Lung (tissue), 12 donors: ENCODE results near the gene LTF. TPM values are rescaled to one million over a fixed set of nuclear protein-coding genes. Genes with fewer than 3 reads are reported as not detected.

Source experiments
- ATAC-seq: fragments of 200-7000 bp; cut with Tn5 transposase; one replicate; pipeline ENCODE4 v1.9.1; 2020; ENCODE audit warnings: moderate number of reproducible peaks; ENCODE audit not compliant: insufficient read depth, low FRiP score
- DNase-seq, 3 donors: peaks; one replicate each; pipeline ENCODE4 v3.0.0-alpha.2; 2013 to 2017
- H3K27ac ChIP-seq, 2 donors: one replicate each; pipeline ENCODE4 v1.5.1; 2013; ENCODE audit warnings: mild to moderate bottlenecking in 2 of 2, moderate library complexity in 2 of 2, control low read depth in 1 of 2, inconsistent platforms in 1 of 2, low read depth in 1 of 2, low read length in 1 of 2
- H3K27me3 ChIP-seq, 3 donors: one replicate each; pipeline ENCODE4 v1.5.1; 2013; ENCODE audit warnings: low read length in 2 of 3; ENCODE audit not compliant: control insufficient read depth in 3 of 3, insufficient read depth in 3 of 3
- H3K36me3 ChIP-seq, 4 donors: one replicate each; pipeline ENCODE4 v1.5.1; 2013; ENCODE audit warnings: low read length in 4 of 4, mild to moderate bottlenecking in 1 of 4, moderate library complexity in 1 of 4; ENCODE audit not compliant: control insufficient read depth in 4 of 4, insufficient read depth in 4 of 4
- H3K4me1 ChIP-seq, 5 donors: one replicate each; pipeline ENCODE4 v1.5.1; 2013; ENCODE audit warnings: low read length in 5 of 5, mild to moderate bottlenecking in 2 of 5, moderate library complexity in 1 of 5; ENCODE audit not compliant: control insufficient read depth in 5 of 5, insufficient read depth in 5 of 5
- H3K4me3 ChIP-seq: one replicate; pipeline ENCODE4 v1.5.1; 2013; ENCODE audit warnings: mild to moderate bottlenecking, control low read depth, moderate library complexity
- H3K9ac ChIP-seq, 2 donors: one replicate each; pipeline ENCODE4 v1.5.1; 2013; ENCODE audit warnings: low read length in 2 of 2, control low read depth in 1 of 2; ENCODE audit not compliant: insufficient read depth in 1 of 2
- H3K9me3 ChIP-seq, 4 donors: one replicate each; pipeline ENCODE4 v1.5.1; 2013; ENCODE audit warnings: low read length in 3 of 4, mild to moderate bottlenecking in 1 of 4, moderate library complexity in 1 of 4; ENCODE audit not compliant: control insufficient read depth in 4 of 4, insufficient read depth in 3 of 4
- CTCF ChIP-seq: IDR thresholded peaks from 2 replicates; pipeline ENCODE4 v1.5.1; 2012; ENCODE audit warnings: mild to moderate bottlenecking; ENCODE audit errors: control extremely low read depth, extremely low read depth
- WGBS, 2 donors: extraction: QIAGEN DNeasy Blood & Tissue Kit; methylation state at CpG; one replicate each; pipeline ENCODE4 v1.1.7; 2013; 5-methylcytosine and 5-hydroxymethylcytosine counted together
- polyA plus RNA-seq, 2 donors: library from polyadenylated mRNA; stranded (reverse); fragments of 200-250 nt; gene quantifications; one replicate each; pipeline ENCODE4 v1.2.1, GENCODE V29; 2013
- total RNA-seq, 2 donors: library from RNA; depleted of rRNA in 1 of 2; stranded (reverse); fragments of >200 nt in 1 of 2; gene quantifications; one replicate each; pipeline ENCODE4 v1.2.1, GENCODE V29; 2014 to 2021
- donor health status: control.
- donor health status: control.
- donor health status: Bipolar disorder and iron deficiency.
- donor health status: healthy.
- donor health status: DM: yes; HTN: yes; CAD: no.

LTF gene
- total and polyA plus RNA-seq, 4 donors, result 12.9 to 188 (median 101) TPM

DNA sequence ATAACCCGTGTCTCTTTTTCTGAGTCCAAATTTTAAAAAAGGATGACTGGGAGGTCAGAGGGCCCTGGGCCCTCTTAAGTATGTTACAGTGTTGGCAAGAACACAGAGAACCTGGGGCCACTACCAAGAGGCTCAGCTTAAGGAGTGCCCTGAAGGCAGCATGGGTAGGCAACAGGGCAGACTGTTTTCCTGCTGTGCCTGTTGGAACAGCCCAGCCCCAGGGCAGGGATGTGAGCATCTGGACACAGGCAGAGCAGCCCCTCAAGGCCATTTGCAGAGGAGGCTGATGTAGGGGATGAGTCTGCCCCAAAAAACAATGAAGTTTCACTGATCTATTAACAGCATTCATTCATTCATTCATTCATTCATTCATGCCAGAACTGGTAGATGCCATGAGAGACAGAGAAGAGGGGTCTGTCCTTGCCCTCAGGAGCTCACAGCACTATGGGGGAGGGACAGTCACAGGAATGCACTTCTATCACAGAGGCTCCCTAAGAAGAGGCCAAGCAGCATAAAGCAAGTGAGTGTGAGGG lies 2.2 kb upstream of the LTF start:
- Histone ChIP-seq H3K27me3 (peaks cover 0 to 26% (median 21%) of the 10 kb centered on the region in 3 donors), H3K4me1 (peaks cover 0 to 18% (median 3%) of the 10 kb centered on the region in 5 donors), H3K36me3 (no peaks in the 10 kb centered on the region), H3K27ac (no peak overlapping the region), H3K4me3 (no peak overlapping the region), H3K9ac (no peak overlapping the region), H3K9me3 (no peaks in the 10 kb centered on the region)
- ATAC-seq (no peak), DNase-seq (no peak)
- 38 to 71% methylated on average over 1 of the region's 1 CpG for WGBS, 2 donors
- TF ChIP-seq CTCF, result no peak

GRCh38 chr3:46466273-46466672 lies 1.6 kb upstream of the LTF start:
- Histone ChIP-seq H3K27ac (no peak overlapping the region), H3K4me3 (no peak overlapping the region), H3K9ac (no peak overlapping the region), H3K36me3 (no peaks in the 10 kb centered on the region), H3K9me3 (no peaks in the 10 kb centered on the region), H3K4me1 (peaks cover 0 to 18% (median 3%) of the 10 kb centered on the region in 5 donors), H3K27me3 (peaks cover 0 to 26% (median 21%) of the 10 kb centered on the region in 3 donors)
- DNase-seq (no peak), ATAC-seq (no peak)
- no peak for TF ChIP-seq CTCF

GRCh38 chr3:46465196-46465520 lies 453 bp upstream of the LTF start:
- H3K4me3 ChIP-seq, result no peak overlapping the region
- WGBS, 2 donors, result 67 to 76% methylated on average over 2 of the region's 2 CpGs

More at GRCh38 chr3:46465196-46465520, 453 bp upstream of the LTF start:
- Histone ChIP-seq H3K27me3 (peaks cover 0 to 26% (median 21%) of the 10 kb centered on the region in 3 donors), H3K4me1 (peaks cover 0 to 18% (median 3%) of the 10 kb centered on the region in 5 donors), H3K27ac (no peak overlapping the region), H3K9me3 (no peaks in the 10 kb centered on the region), H3K36me3 (no peaks in the 10 kb centered on the region), H3K9ac (no peak overlapping the region)
- TF ChIP-seq CTCF, result no peak
- no peak for ATAC-seq
- no peak for DNase-seq
